Fibroblast of lung (primary cell): ENCODE measurements around the gene GMPR2. TPM values are rescaled to one million over a fixed set of nuclear protein-coding genes. Genes with fewer than 3 reads are reported as not detected.

ENCODE experiments used
- DNase-seq, 2 donors: peaks; one replicate each; pipeline versions ENCODE4 v3.0.0 to v3.0.0-alpha.2; 2010; ENCODE audit warnings: low read depth in 2 of 2
- H2AFZ ChIP-seq: 2 replicates; pipeline ENCODE4 v1.5.1; 2012; ENCODE audit warnings: low read length, control low read depth, inconsistent platforms
- H3K27ac ChIP-seq: 2 replicates; pipeline ENCODE4 v1.5.1; 2011; ENCODE audit warnings: low read length, control low read depth; ENCODE audit not compliant: insufficient read depth
- H3K27me3 ChIP-seq: 2 replicates; pipeline ENCODE4 v1.5.1; 2011; ENCODE audit warnings: mild to moderate bottlenecking, low read length; ENCODE audit not compliant: control insufficient read depth, insufficient read depth
- H3K36me3 ChIP-seq: 2 replicates; pipeline ENCODE4 v1.5.1; 2011; ENCODE audit warnings: low read length; ENCODE audit not compliant: control insufficient read depth, insufficient read depth
- H3K4me1 ChIP-seq: 2 replicates; pipeline ENCODE4 v1.5.1; 2011; ENCODE audit warnings: low read length; ENCODE audit not compliant: control insufficient read depth, insufficient read depth; ENCODE audit errors: extremely low read depth
- H3K4me2 ChIP-seq: 2 replicates; pipeline ENCODE4 v1.5.1; 2011; ENCODE audit warnings: low read length, control low read depth; ENCODE audit not compliant: insufficient read depth; ENCODE audit errors: extremely low read depth
- H3K4me3 ChIP-seq, 4 experiments: fragments of 200-600 bp in 1 of 4; sonication (generic) in 1 of 4; replicated peaks in 1 of 4; 2 replicates each; pipeline ENCODE4 v1.5.1; 2011 to 2016; ENCODE audit warnings: low read length in 4 of 4, low read depth in 3 of 4, mild to moderate bottlenecking in 3 of 4, control low read depth in 2 of 4, inconsistent platforms in 1 of 4, mixed read lengths in 1 of 4; ENCODE audit not compliant: insufficient read depth in 1 of 4; ENCODE audit errors: control extremely low read depth in 1 of 4
- H3K79me2 ChIP-seq: 2 replicates; pipeline ENCODE4 v1.5.1; 2012; ENCODE audit warnings: mild to moderate bottlenecking, low read length, inconsistent platforms; ENCODE audit not compliant: control insufficient read depth, insufficient read depth
- H3K9ac ChIP-seq: 2 replicates; pipeline ENCODE4 v1.5.1; 2011; ENCODE audit warnings: mild to moderate bottlenecking, low read length, control low read depth; ENCODE audit not compliant: insufficient read depth
- H3K9me3 ChIP-seq: 2 replicates; pipeline ENCODE4 v1.5.1; 2012; ENCODE audit warnings: low read depth, low read length; ENCODE audit not compliant: control insufficient read depth, insufficient read depth
- H4K20me1 ChIP-seq: 2 replicates; pipeline ENCODE4 v1.5.1; 2011; ENCODE audit warnings: low read length; ENCODE audit not compliant: control insufficient read depth, insufficient read depth; ENCODE audit errors: extremely low read depth
- CTCF ChIP-seq, 2 donors: IDR thresholded peaks in 1 of 2; conservative IDR thresholded peaks in 1 of 2; 1 replicate in 1 of 2; 2 replicates in 1 of 2; pipeline ENCODE4 v1.5.1; 2011 to 2012; ENCODE audit warnings: low read length in 2 of 2, control low read depth in 1 of 2, inconsistent platforms in 1 of 2, low read depth in 1 of 2, mild to moderate bottlenecking in 1 of 2
- EZH2 ChIP-seq: IDR thresholded peaks from 2 replicates; pipeline ENCODE4 v1.5.1; 2012; ENCODE audit warnings: low read length, control low read depth, mild to moderate bottlenecking; ENCODE audit errors: missing control alignments
- polyA plus RNA-seq, 2 donors: library from polyadenylated mRNA; depleted of rRNA in 1 of 2; stranded (reverse) in 1 of 2; unstranded in 1 of 2; fragments of >200 nt; gene quantifications; 2 replicates each; pipeline ENCODE4 v1.2.1, GENCODE V29; 2011 to 2012; ENCODE audit warnings: missing spikeins in 1 of 2
- total RNA-seq: library from RNA; depleted of rRNA; stranded (reverse); fragments of >200 nt; gene quantifications from 2 replicates; pipeline ENCODE4 v1.2.1, GENCODE V29; 2014

The GMPR2 gene
- total and polyA plus RNA-seq, 2 donors (not counting 1 experiment from before 2014, with no cell fraction given), result 80.2 to 128 TPM

- H2AFZ ChIP-seq, result no peak overlapping the region
- H4K20me1 ChIP-seq, result no peaks in the 10 kb centered on the region
- no peak overlapping the region for H3K4me2 ChIP-seq
- no peak overlapping the region for H3K9ac ChIP-seq
- H3K79me2 ChIP-seq, result no peaks in the 10 kb centered on the region
- H3K36me3 ChIP-seq, result peaks cover 22% of the 10 kb centered on the region
- H3K4me1 ChIP-seq, result no peaks in the 10 kb centered on the region
- no peak overlapping the region for H3K4me3 ChIP-seq
- no peaks in the 10 kb centered on the region for H3K27me3 ChIP-seq
- H3K27ac ChIP-seq, result no peak overlapping the region
- no peaks in the 10 kb centered on the region for H3K9me3 ChIP-seq
- no peak for TF ChIP-seq CTCF (conservative IDR thresholded peaks at IDR 0.05 in 1 of 2, IDR thresholded peaks at IDR 0.05 in 1 of 2; ENCODE audit: low read depth in 1 of 2, low read length in 2 of 2)
- TF ChIP-seq EZH2, result no peak
- no peak for DNase-seq
These were observed 25.6 kb upstream of the GMPR2 start for GRCh38 chr14:24207104-24207551.

- Histone ChIP-seq H3K27ac (no peak overlapping the region), H3K4me3 (no peak overlapping the region), H3K9ac (no peak overlapping the region), H3K4me2 (no peak overlapping the region), H3K79me2 (peaks cover 3% of the 10 kb centered on the region), H2AFZ (no peak overlapping the region), H3K27me3 (no peaks in the 10 kb centered on the region), H3K36me3 (peaks cover 22% of the 10 kb centered on the region), H3K9me3 (no peaks in the 10 kb centered on the region), H4K20me1 (no peaks in the 10 kb centered on the region), H3K4me1 (peaks cover 2% of the 10 kb centered on the region)
- no peak for DNase-seq
- TF ChIP-seq EZH2, result no peak
- TF ChIP-seq CTCF (conservative IDR thresholded peaks at IDR 0.05 in 1 of 2, IDR thresholded peaks at IDR 0.05 in 1 of 2; ENCODE audit: low read depth in 1 of 2, low read length in 2 of 2), result no peak
These were observed 25.1 kb upstream of the GMPR2 start for GRCh38 chr14:24207625-24208024.

- Histone ChIP-seq H3K9ac (no peak overlapping the region), H3K36me3 (peaks cover 15% of the 10 kb centered on the region)
- TF ChIP-seq EZH2 (no peak), CTCF (conservative IDR thresholded peaks at IDR 0.05 in 1 of 2, IDR thresholded peaks at IDR 0.05 in 1 of 2; ENCODE audit: low read depth in 1 of 2, low read length in 2 of 2) (no peak)
These were observed 21.4 kb upstream of the GMPR2 start for GRCh38 chr14:24211311-24211710.

More at GRCh38 chr14:24211311-24211710, 21.4 kb upstream of the GMPR2 start:
- H3K4me3 ChIP-seq, result no peak overlapping the region
- no peaks in the 10 kb centered on the region for H3K27me3 ChIP-seq
- H3K27ac ChIP-seq, result no peak overlapping the region
- no peaks in the 10 kb centered on the region for H3K9me3 ChIP-seq
- peaks cover 3% of the 10 kb centered on the region for H3K79me2 ChIP-seq
- H4K20me1 ChIP-seq, result no peaks in the 10 kb centered on the region
- H3K4me2 ChIP-seq, result no peak overlapping the region
- peaks cover 9% of the 10 kb centered on the region for H3K4me1 ChIP-seq
- H2AFZ ChIP-seq, result no peak overlapping the region
- DNase-seq, result no peak
